Caco-2 (cell line): ENCODE results near the gene RAP1A. TPM values are rescaled to one million over a fixed set of nuclear protein-coding genes. Genes with fewer than 3 reads are reported as not detected.
"Not testable (repeated sequence)": the region's sequence is repeated elsewhere in the genome, so short reads cannot be mapped to it uniquely, and the experiment has no call there.

Experiments used
- BruUV-seq: library from RNA; stranded (reverse); fragments of 400-500 nt; replicated peaks from 2 replicates; lab custom pipeline; 2021; lab: Mats Ljungman, UMichigan
- CTCF ChIA-PET: fragments of 300-600 bp; sonication (Branson Sonifier 250); formaldehyde crosslinking; loops from one replicate; lab custom pipeline; 2022; ENCODE audit warnings: antibody characterized with exemption; lab: Charles Lee
- POLR2A ChIA-PET: fragments of 300-600 bp; sonication (Branson Sonifier 250); formaldehyde crosslinking; loops from one replicate; lab custom pipeline; 2022; ENCODE audit warnings: antibody characterized with exemption; lab: Charles Lee
- DNase-seq, 2 experiments: peaks; one replicate each; pipeline versions ENCODE4 v3.0.0 to v3.0.0-alpha.2; 2020 to 2022
- H3K27me3 ChIP-seq: replicated peaks from 2 replicates; pipeline ENCODE4 v1.6.0; 2011; ENCODE audit warnings: low read length; ENCODE audit not compliant: control insufficient read depth, insufficient read depth
- H3K36me3 ChIP-seq: 2 replicates; pipeline ENCODE4 v1.5.1; 2011; ENCODE audit warnings: low read length; ENCODE audit not compliant: control insufficient read depth, insufficient read depth
- H3K4me1 ChIP-seq: fragments of 250-450 bp; sonication (Bioruptor Pico); 2 replicates; pipeline ENCODE4 v1.5.1; 2020; ENCODE audit warnings: mild to moderate bottlenecking
- H3K4me3 ChIP-seq: 2 replicates; pipeline ENCODE4 v1.5.1; 2011; ENCODE audit warnings: low read depth, mild to moderate bottlenecking, control low read depth, low read length
- H3K9me3 ChIP-seq: fragments of 250-450 bp; sonication (Bioruptor Pico); 2 replicates; pipeline ENCODE4 v1.5.1; 2020; ENCODE audit warnings: mild to moderate bottlenecking, moderate library complexity
- H3K27ac Mint-ChIP-seq: one replicate; pipeline ENCODE4 v1.8.0; 2022; ENCODE audit warnings: mixed read lengths; ENCODE audit not compliant: unreplicated experiment
- H3K27me3 Mint-ChIP-seq: one replicate; pipeline ENCODE4 v1.8.0; 2022; ENCODE audit warnings: mixed read lengths; ENCODE audit not compliant: insufficient read depth, unreplicated experiment
- H3K36me3 Mint-ChIP-seq: one replicate; pipeline ENCODE4 v1.8.0; 2022; ENCODE audit warnings: mild to moderate bottlenecking, mixed read lengths; ENCODE audit not compliant: insufficient read depth, unreplicated experiment
- H3K4me1 Mint-ChIP-seq: one replicate; pipeline ENCODE4 v1.8.0; 2022; ENCODE audit warnings: low read depth, mixed read lengths; ENCODE audit not compliant: unreplicated experiment
- H3K4me3 Mint-ChIP-seq: one replicate; pipeline ENCODE4 v1.8.0; 2022; ENCODE audit warnings: mild to moderate bottlenecking, moderate library complexity, mixed read lengths; ENCODE audit not compliant: unreplicated experiment
- H3K9me3 Mint-ChIP-seq: one replicate; pipeline ENCODE4 v1.8.0; 2022; ENCODE audit warnings: mixed read lengths; ENCODE audit not compliant: unreplicated experiment
- CTCF ChIP-seq, 2 experiments: fragments of 200-600 bp in 1 of 2; IDR thresholded peaks; 1 replicate in 1 of 2; 2 replicates in 1 of 2; pipeline versions ENCODE4 v1.5.1 to v1.8.0; 2011 to 2022; ENCODE audit warnings: antibody characterized with exemption in 1 of 2, control low read depth in 1 of 2, inconsistent platforms in 1 of 2, low read depth in 1 of 2, low read length in 1 of 2, mild to moderate bottlenecking in 1 of 2, moderate library complexity in 1 of 2; ENCODE audit not compliant: insufficient read depth in 1 of 2, severe bottlenecking in 1 of 2, unreplicated experiment in 1 of 2
- intact Hi-C: fragments of 100-400 bp; cut with micrococcal nuclease; formaldehyde crosslinking; loops from one replicate; pipeline ENCODE4 v1.10.0; 2022; ENCODE audit not compliant: unreplicated experiment
- total RNA-seq: library from RNA; stranded (reverse); gene quantifications from 2 replicates; pipeline ENCODE4 v1.2.3, GENCODE V29; 2022

The RAP1A gene
- total RNA-seq, 1 experiment from 2014 or later: 64.1 TPM

GRCh38 chr1:111677604-111678003 lies 58.0 kb downstream of the RAP1A start:
- Mint-ChIP-seq H3K27ac (no peak overlapping the region), H3K4me1 (no peaks in the 10 kb centered on the region)
- DNase-seq: no peak

GRCh38 chr1:111679541-111679940 lies 60.0 kb downstream of the RAP1A start:
- Histone ChIP-seq H3K9me3 (no peaks in the 10 kb centered on the region), H3K4me1 (no peaks in the 10 kb centered on the region), H3K27me3 (no peaks in the 10 kb centered on the region), H3K36me3 (no peaks in the 10 kb centered on the region; the same call in 1 of the 2 replicates), H3K4me3 (no peak overlapping the region)
- Mint-ChIP-seq H3K9me3 (peaks cover 42% of the 10 kb centered on the region), H3K4me1 (no peaks in the 10 kb centered on the region), H3K4me3 (no peak overlapping the region), H3K27me3 (no peaks in the 10 kb centered on the region), H3K36me3 (peaks cover 46% of the 10 kb centered on the region), H3K27ac (no peak overlapping the region)
- intact Hi-C loops: no loop called here
- ChIA-PET POLR2A (no interaction called here), CTCF (no interaction called here)
- no TSS peak for BruUV-seq
- TF ChIP-seq CTCF (IDR thresholded peaks at IDR 0.05; ENCODE audit: insufficient read depth in 1 of 2, low read depth in 1 of 2, low read length in 1 of 2, severe bottlenecking in 1 of 2, unreplicated experiment in 1 of 2): no peak
- DNase-seq: no peak

More at GRCh38 chr1:111677604-111678003, 58.0 kb downstream of the RAP1A start:
- intact Hi-C loops: no loop called here
- Histone ChIP-seq H3K9me3 (no peaks in the 10 kb centered on the region), H3K4me1 (no peaks in the 10 kb centered on the region), H3K27me3 (no peaks in the 10 kb centered on the region), H3K4me3 (no peak overlapping the region), H3K36me3 (no peaks in the 10 kb centered on the region; the same call in 1 of the 2 replicates)
- H3K4me3 Mint-ChIP-seq: no peak overlapping the region
- POLR2A ChIA-PET: no interaction called here
- H3K9me3 Mint-ChIP-seq: peaks cover 31% of the 10 kb centered on the region
- CTCF ChIA-PET: no interaction called here
- peaks cover 31% of the 10 kb centered on the region for H3K36me3 Mint-ChIP-seq
- H3K27me3 Mint-ChIP-seq: no peaks in the 10 kb centered on the region
- no TSS peak for BruUV-seq
- TF ChIP-seq CTCF (IDR thresholded peaks at IDR 0.05; ENCODE audit: insufficient read depth in 1 of 2, low read depth in 1 of 2, low read length in 1 of 2, severe bottlenecking in 1 of 2, unreplicated experiment in 1 of 2): no peak

- peaks cover 48% of the 10 kb centered on the region for H3K36me3 Mint-ChIP-seq
- H3K4me1 ChIP-seq, H3K4me3 Mint-ChIP-seq, intact Hi-C loops, H3K36me3 ChIP-seq, H3K27ac Mint-ChIP-seq, H3K27me3 ChIP-seq, CTCF ChIA-PET, H3K4me1 Mint-ChIP-seq, DNase-seq, POLR2A ChIA-PET, H3K27me3 Mint-ChIP-seq, H3K9me3 ChIP-seq, H3K4me3 ChIP-seq, BruUV-seq: not testable (repeated sequence)
- H3K9me3 Mint-ChIP-seq: peaks cover 38% of the 10 kb centered on the region
Measured at GRCh38 chr1:111680212-111680800, 60.7 kb downstream of the RAP1A start.

GRCh38 chr1:111685293-111686153 lies 65.9 kb downstream of the RAP1A start:
- H3K4me3 Mint-ChIP-seq, H3K27me3 ChIP-seq, H3K4me3 ChIP-seq, H3K9me3 ChIP-seq, BruUV-seq, H3K36me3 ChIP-seq, CTCF ChIA-PET, H3K27me3 Mint-ChIP-seq, POLR2A ChIA-PET, H3K27ac Mint-ChIP-seq, DNase-seq, intact Hi-C loops: not testable (repeated sequence)
- H3K9me3 Mint-ChIP-seq: peaks cover 40% of the 10 kb centered on the region
- H3K4me1 Mint-ChIP-seq: peaks cover 14% of the 10 kb centered on the region
- peaks cover 49% of the 10 kb centered on the region for H3K36me3 Mint-ChIP-seq
- H3K4me1 ChIP-seq: peaks cover 12% of the 10 kb centered on the region
